Measurements from ENCODE around the gene CD300LB.
A peak's percentile ranks its signal among the peaks of the same experiment; 100 is the strongest.
"Not testable (repeated sequence)": the region's sequence is repeated elsewhere in the genome, so short reads cannot be mapped to it uniquely, and the experiment has no call there.

The CD300LB gene

GRCh38 chr17:74524653-74525464 is 6.4 kb downstream of the CD300LB start:
- no peak for DNase-seq

- no peak for DNase-seq
These were observed 8.0 kb downstream of the CD300LB start for GRCh38 chr17:74523308-74523707.

GRCh38 chr17:74522381-74523105 is 8.7 kb downstream of the CD300LB start:
- no peak for DNase-seq

GRCh38 chr17:74521701-74522201 is 9.5 kb downstream of the CD300LB start:
- DNase-seq: no peak

- DNase-seq: no peak
These were observed 10.3 kb downstream of the CD300LB start for GRCh38 chr17:74520790-74521480.

- DNase-seq: no peak
These were observed 11.2 kb downstream of the CD300LB start for GRCh38 chr17:74520016-74520434.

GRCh38 chr17:74518413-74518981 is 12.8 kb downstream of the CD300LB start:
- DNase-seq: not testable (repeated sequence)

- DNase-seq: no peak
These were observed 14.5 kb downstream of the CD300LB start for GRCh38 chr17:74516561-74517328.

- no peak for DNase-seq
These were observed 15.3 kb downstream of the CD300LB start for GRCh38 chr17:74515941-74516340.

- no peak for DNase-seq
These were observed 16.5 kb downstream of the CD300LB start for GRCh38 chr17:74514632-74515334.

- DNase-seq: peak; percentile 52
These were observed 17.2 kb downstream of the CD300LB start for GRCh38 chr17:74513987-74514631.

- DNase-seq: no peak
These were observed 18.6 kb downstream of the CD300LB start for GRCh38 chr17:74512624-74513091.

- DNase-seq: no peak
These were observed 19.2 kb downstream of the CD300LB start for GRCh38 chr17:74512036-74512435.

GRCh38 chr17:74508156-74508555 is 23.1 kb downstream of the CD300LB start:
- DNase-seq: no peak

GRCh38 chr17:74503949-74504348 is 27.3 kb downstream of the CD300LB start:
- not testable (repeated sequence) for DNase-seq

GRCh38 chr17:74502861-74503260 is 28.4 kb downstream of the CD300LB start:
- DNase-seq: no peak

- no peak for DNase-seq
These were observed 31.3 kb downstream of the CD300LB start for GRCh38 chr17:74499992-74500391.

- DNase-seq: no peak
These were observed 33.8 kb downstream of the CD300LB start for GRCh38 chr17:74497471-74497870.

- peak; percentile 56 for DNase-seq
These were observed 37.9 kb downstream of the CD300LB start for GRCh38 chr17:74493331-74493833.

GRCh38 chr17:74491626-74492025 is 39.6 kb downstream of the CD300LB start:
- DNase-seq: no peak

- no peak for DNase-seq
These were observed 40.6 kb downstream of the CD300LB start for GRCh38 chr17:74490716-74491115.

Measured in central memory CD4-positive, alpha-beta T cell (primary cell).